Esophagus (tissue), 2 donors: Measurements from ENCODE around the gene SGMS1. TPM values are rescaled to one million over a fixed set of nuclear protein-coding genes. Genes with fewer than 3 reads are reported as not detected.

ENCODE experiments used
- H3K27ac ChIP-seq, 2 donors: one replicate each; pipeline ENCODE4 v1.5.1; 2013; ENCODE audit warnings: low read depth in 2 of 2, mild to moderate bottlenecking in 2 of 2, inconsistent platforms in 1 of 2, low read length in 1 of 2, moderate library complexity in 1 of 2
- H3K27me3 ChIP-seq, 2 donors: one replicate each; pipeline ENCODE4 v1.6.1; 2013; ENCODE audit warnings: low read length in 2 of 2, control low read depth in 1 of 2, mild to moderate bottlenecking in 1 of 2; ENCODE audit not compliant: insufficient read depth in 2 of 2, control insufficient read depth in 1 of 2
- H3K36me3 ChIP-seq, 2 donors: one replicate each; pipeline ENCODE4 v1.6.1; 2013; ENCODE audit warnings: low read length in 1 of 2; ENCODE audit not compliant: control insufficient read depth in 2 of 2, insufficient read depth in 2 of 2
- H3K4me1 ChIP-seq, 2 donors: one replicate each; pipeline ENCODE4 v1.6.1; 2013; ENCODE audit warnings: low read length in 1 of 2; ENCODE audit not compliant: control insufficient read depth in 2 of 2, insufficient read depth in 2 of 2
- H3K4me3 ChIP-seq, 2 donors: one replicate each; pipeline ENCODE4 v1.5.1; 2013; ENCODE audit warnings: low read length in 2 of 2, mild to moderate bottlenecking in 2 of 2, low read depth in 1 of 2, moderate library complexity in 1 of 2
- H3K9me3 ChIP-seq, 2 donors: one replicate each; pipeline ENCODE4 v1.6.1; 2013; ENCODE audit warnings: mild to moderate bottlenecking in 2 of 2, low read depth in 1 of 2, low read length in 1 of 2, moderate library complexity in 1 of 2; ENCODE audit not compliant: control insufficient read depth in 2 of 2, insufficient read depth in 1 of 2
- WGBS, 2 donors: extraction: QIAGEN DNeasy Blood & Tissue Kit; methylation state at CpG; one replicate each; pipeline ENCODE4 v1.1.7; 2013; 5-methylcytosine and 5-hydroxymethylcytosine counted together
- polyA plus RNA-seq, 2 donors: library from polyadenylated mRNA; stranded (reverse); fragments of 200-250 nt; gene quantifications; one replicate each; pipeline ENCODE4 v1.2.3, GENCODE V29; 2013
- donor health status: healthy with polysubstance abuse.
- donor health status: Bipolar disorder and iron deficiency.

The SGMS1 gene
- polyA plus RNA-seq, 2 donors: 5.4 to 7.9 TPM

GRCh38 chr10:50326172-50326555, 297.6 kb downstream of the SGMS1 start:
- Histone ChIP-seq H3K4me1 (peaks cover 0 to 3% of the 10 kb centered on the region in 2 donors), H3K36me3 (no peaks in the 10 kb centered on the region), H3K27ac (no peak overlapping the region), H3K4me3 (no peak overlapping the region), H3K27me3 (no peaks in the 10 kb centered on the region), H3K9me3 (no peaks in the 10 kb centered on the region)

DNA sequence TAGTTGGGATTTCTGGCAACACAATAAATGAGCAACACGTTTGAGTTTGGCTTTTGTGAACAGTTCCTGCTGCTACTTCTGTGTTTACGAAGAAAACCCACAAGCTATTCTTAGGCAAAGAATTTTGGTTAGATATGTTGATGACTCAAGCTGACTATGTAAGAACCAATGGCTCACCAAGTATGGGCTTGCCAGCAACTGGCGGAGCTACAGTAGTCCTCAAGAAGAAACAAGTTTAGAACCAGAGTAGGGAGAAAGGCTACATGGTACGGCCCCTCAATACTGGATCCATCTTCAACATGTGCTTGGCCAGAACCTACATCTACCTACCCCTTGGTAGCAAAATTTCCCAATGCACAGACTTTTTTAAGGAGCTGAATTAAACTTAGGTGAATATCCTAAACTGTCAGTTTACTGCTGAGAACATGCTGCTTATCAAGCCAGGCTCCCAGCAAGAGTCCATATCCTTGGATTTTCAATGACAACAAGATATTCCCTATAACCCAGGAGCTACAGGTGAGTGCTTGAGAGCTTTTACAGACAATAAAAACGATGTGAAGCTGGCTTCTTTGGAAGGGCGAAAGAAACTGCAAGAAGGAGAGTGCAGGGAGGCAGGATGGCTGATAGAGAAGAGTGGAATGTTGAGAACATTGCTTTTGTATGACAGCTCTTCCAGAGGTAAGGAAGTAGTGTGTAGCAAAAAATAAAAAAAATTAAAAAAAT, 298.1 kb downstream of the SGMS1 start:
- no peaks in the 10 kb centered on the region for H3K27me3 ChIP-seq
- H3K4me1 ChIP-seq: peaks cover 0 to 3% of the 10 kb centered on the region in 2 donors
- WGBS, 2 donors: 31 to 44% methylated on average over 6 of the region's 6 CpGs
- peak overlapping the region; percentile 74 to 81 for H3K27ac ChIP-seq
- no peaks in the 10 kb centered on the region for H3K36me3 ChIP-seq
- no peaks in the 10 kb centered on the region for H3K9me3 ChIP-seq
- H3K4me3 ChIP-seq: no peak overlapping the region

- no peak overlapping the region for H3K27ac ChIP-seq
Measured at GRCh38 chr10:50324680-50325393, 298.9 kb downstream of the SGMS1 start.

GRCh38 chr10:50324046-50324445, 299.7 kb downstream of the SGMS1 start:
- no peak overlapping the region for H3K27ac ChIP-seq
- no peaks in the 10 kb centered on the region for H3K9me3 ChIP-seq
- no peaks in the 10 kb centered on the region for H3K27me3 ChIP-seq
- H3K4me1 ChIP-seq: peaks cover 0 to 3% of the 10 kb centered on the region in 2 donors
- no peak overlapping the region for H3K4me3 ChIP-seq
- WGBS, 2 donors: 98% methylated on average over 2 of the region's 2 CpGs
- H3K36me3 ChIP-seq: no peaks in the 10 kb centered on the region

More at GRCh38 chr10:50324680-50325393, 298.9 kb downstream of the SGMS1 start:
- Histone ChIP-seq H3K9me3 (no peaks in the 10 kb centered on the region), H3K36me3 (no peaks in the 10 kb centered on the region), H3K27me3 (no peaks in the 10 kb centered on the region), H3K4me1 (peaks cover 0 to 3% of the 10 kb centered on the region in 2 donors), H3K4me3 (no peak overlapping the region)
- 94% methylated on average over 4 of the region's 4 CpGs for WGBS, 2 donors

GRCh38 chr10:50322077-50322476, 301.7 kb downstream of the SGMS1 start:
- Histone ChIP-seq H3K27me3 (no peaks in the 10 kb centered on the region), H3K36me3 (no peaks in the 10 kb centered on the region), H3K27ac (peak overlapping the region in 1 of 2 donors; percentile 8), H3K4me3 (no peak overlapping the region), H3K9me3 (no peaks in the 10 kb centered on the region), H3K4me1 (peaks cover 0 to 3% of the 10 kb centered on the region in 2 donors)
- WGBS, 2 donors: 26 to 41% methylated on average over 3 of the region's 3 CpGs

DNA sequence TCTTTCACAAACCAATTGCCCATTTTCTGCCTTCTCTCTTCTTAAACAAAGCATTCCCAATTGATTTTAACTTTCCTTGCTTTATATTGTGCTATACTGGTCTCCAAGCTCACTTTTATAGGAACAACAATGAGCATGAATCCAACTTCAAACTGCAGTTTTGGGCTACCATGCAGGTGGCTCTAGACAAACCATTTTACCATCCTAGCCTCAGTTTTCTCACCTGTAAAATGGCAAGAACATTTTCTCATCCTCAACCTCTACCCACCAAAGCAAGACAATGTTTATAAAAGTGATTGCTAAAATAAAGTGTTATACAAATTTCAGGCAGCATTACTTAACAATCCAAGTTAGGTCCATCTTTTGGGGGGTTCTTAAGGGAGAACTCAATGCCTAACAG, 305.6 kb downstream of the SGMS1 start:
- H3K4me1 ChIP-seq: peaks cover 0 to 2% of the 10 kb centered on the region in 2 donors
- no peak overlapping the region for H3K4me3 ChIP-seq
- no peaks in the 10 kb centered on the region for H3K27me3 ChIP-seq
- no peaks in the 10 kb centered on the region for H3K9me3 ChIP-seq
- no peaks in the 10 kb centered on the region for H3K36me3 ChIP-seq
- H3K27ac ChIP-seq: no peak overlapping the region

- WGBS, 2 donors: 84 to 85% methylated on average over 5 of the region's 5 CpGs
- Histone ChIP-seq H3K27ac (no peak overlapping the region), H3K4me1 (peaks cover 0 to 2% of the 10 kb centered on the region in 2 donors), H3K9me3 (no peaks in the 10 kb centered on the region), H3K27me3 (no peaks in the 10 kb centered on the region), H3K36me3 (no peaks in the 10 kb centered on the region), H3K4me3 (no peak overlapping the region)
Measured at GRCh38 chr10:50316695-50317648, 306.8 kb downstream of the SGMS1 start.

- Histone ChIP-seq H3K36me3 (peaks cover 0 to under 1% of the 10 kb centered on the region in 2 donors), H3K27ac (no peak overlapping the region), H3K4me3 (no peak overlapping the region), H3K9me3 (no peaks in the 10 kb centered on the region), H3K4me1 (peaks cover 0 to 2% of the 10 kb centered on the region in 2 donors), H3K27me3 (no peaks in the 10 kb centered on the region)
- WGBS, 2 donors: 77 to 84% methylated on average over 3 of the region's 3 CpGs
Measured at GRCh38 chr10:50316174-50316573, 307.6 kb downstream of the SGMS1 start.

GRCh38 chr10:50315424-50315823, 308.3 kb downstream of the SGMS1 start:
- Histone ChIP-seq H3K27me3 (no peaks in the 10 kb centered on the region), H3K4me3 (no peak overlapping the region), H3K4me1 (peaks cover 0 to 2% of the 10 kb centered on the region in 2 donors), H3K27ac (no peak overlapping the region), H3K9me3 (no peaks in the 10 kb centered on the region), H3K36me3 (peaks cover 6% of the 10 kb centered on the region in 2 donors)
